ENCODE measurements around the gene RPS6KA6.
"Not testable (repeated sequence)": the region's sequence is repeated elsewhere in the genome, so short reads cannot be mapped to it uniquely, and the experiment has no call there.

The RPS6KA6 gene

GRCh38 chrX:84162401-84162800 lies 25.6 kb downstream of the RPS6KA6 start:
- no peak for DNase-seq (ENCODE audit: low spot score)

GRCh38 chrX:84161641-84162040 lies 26.4 kb downstream of the RPS6KA6 start:
- DNase-seq (ENCODE audit: low spot score): no peak

- DNase-seq (ENCODE audit: low spot score): no peak
These were observed 27.3 kb downstream of the RPS6KA6 start for GRCh38 chrX:84160736-84161135.

- no peak for DNase-seq (ENCODE audit: low spot score)
These were observed 31.2 kb downstream of the RPS6KA6 start for GRCh38 chrX:84156821-84157220.

- DNase-seq (ENCODE audit: low spot score): no peak
These were observed 32.1 kb downstream of the RPS6KA6 start for GRCh38 chrX:84155938-84156337.

GRCh38 chrX:84153538-84153937 lies 34.5 kb downstream of the RPS6KA6 start:
- DNase-seq (ENCODE audit: low spot score): no peak

- no peak for DNase-seq (ENCODE audit: low spot score)
These were observed 43.0 kb downstream of the RPS6KA6 start for GRCh38 chrX:84144991-84145390.

GRCh38 chrX:84144281-84144680 lies 43.7 kb downstream of the RPS6KA6 start:
- DNase-seq (ENCODE audit: low spot score): no peak

- no peak for DNase-seq (ENCODE audit: low spot score)
These were observed 55.0 kb downstream of the RPS6KA6 start for GRCh38 chrX:84133023-84133422.

- DNase-seq (ENCODE audit: low spot score): no peak
These were observed 64.4 kb downstream of the RPS6KA6 start for GRCh38 chrX:84123585-84123984.

GRCh38 chrX:84118769-84119168 lies 69.2 kb downstream of the RPS6KA6 start:
- DNase-seq (ENCODE audit: low spot score): no peak

GRCh38 chrX:84118315-84118714 lies 69.7 kb downstream of the RPS6KA6 start:
- no peak for DNase-seq (ENCODE audit: low spot score)

GRCh38 chrX:84108584-84108983 lies 79.4 kb downstream of the RPS6KA6 start:
- no peak for DNase-seq (ENCODE audit: low spot score)

GRCh38 chrX:84099120-84099519 lies 88.9 kb downstream of the RPS6KA6 start:
- DNase-seq (ENCODE audit: low spot score): no peak

- not testable (repeated sequence) for DNase-seq (ENCODE audit: low spot score)
These were observed 108.4 kb downstream of the RPS6KA6 start for GRCh38 chrX:84079479-84080197.

GRCh38 chrX:84078991-84079390 lies 109.0 kb downstream of the RPS6KA6 start:
- no peak for DNase-seq (ENCODE audit: low spot score)

GRCh38 chrX:84064814-84065213 lies 123.2 kb downstream of the RPS6KA6 start:
- DNase-seq (ENCODE audit: low spot score): no peak

GRCh38 chrX:84064164-84064563 lies 123.8 kb downstream of the RPS6KA6 start:
- DNase-seq (ENCODE audit: low spot score): no peak

GRCh38 chrX:84047339-84047738 lies 140.7 kb downstream of the RPS6KA6 start:
- no peak for DNase-seq (ENCODE audit: low spot score)

- DNase-seq (ENCODE audit: low spot score): no peak
These were observed 141.5 kb downstream of the RPS6KA6 start for GRCh38 chrX:84046403-84046984.

GRCh38 chrX:84044051-84044450 lies 143.9 kb downstream of the RPS6KA6 start:
- DNase-seq (ENCODE audit: low spot score): no peak
